Right lobe of liver (tissue), 6 donors: ENCODE results near the gene ID1. TPM values are rescaled to one million over a fixed set of nuclear protein-coding genes. Genes with fewer than 3 reads are reported as not detected.

Experiments used
- ATAC-seq, 4 donors: fragments of 200-7000 bp; cut with Tn5 transposase; one replicate each; pipeline ENCODE4 v1.9.1; 2020; ENCODE audit warnings: mild to moderate bottlenecking in 4 of 4, moderate library complexity in 4 of 4
- DNase-seq, 3 donors: peaks; one replicate each; pipeline ENCODE4 v3.0.0-alpha.2; 2020
- H3K27ac ChIP-seq, 3 donors: fragments of 200-600 bp; one replicate each; pipeline ENCODE4 v1.8.0; 2022
- H3K27me3 ChIP-seq, 2 donors: fragments of 200-600 bp; one replicate each; pipeline ENCODE4 v1.8.0; 2022
- H3K36me3 ChIP-seq, 4 donors: fragments of 200-600 bp; sonication (generic) in 1 of 4; one replicate each; pipeline versions ENCODE4 v1.5.1 to v1.8.0; 2017 to 2022; ENCODE audit warnings: control low read depth in 1 of 4
- H3K4me1 ChIP-seq, 4 donors: fragments of 200-600 bp; sonication (generic) in 1 of 4; one replicate each; pipeline versions ENCODE4 v1.5.1 to v1.8.0; 2017 to 2022; ENCODE audit warnings: control low read depth in 1 of 4
- H3K4me3 ChIP-seq, 3 donors: fragments of 200-600 bp; one replicate each; pipeline ENCODE4 v1.8.0; 2022
- H3K9me3 ChIP-seq, 4 donors: fragments of 200-600 bp; sonication (generic) in 1 of 4; one replicate each; pipeline versions ENCODE4 v1.5.1 to v1.8.0; 2017 to 2022; ENCODE audit warnings: control low read depth in 1 of 4
- POLR2A ChIP-seq: fragments of 450-650 bp; IDR thresholded peaks from one replicate; pipeline ENCODE4 v1.6.1; 2017; ENCODE audit warnings: antibody characterized with exemption, mild to moderate bottlenecking
- WGBS: methylation state at CpG from one replicate; pipeline ENCODE4 v1.1.6; 2018; ENCODE audit warnings: low coverage, low lambda C conversion rate; ENCODE audit not compliant: insufficient coverage; ENCODE audit errors: missing lambda C conversion rate; 5-methylcytosine and 5-hydroxymethylcytosine counted together
- intact Hi-C, 2 donors: fragments of 100-400 bp; cut with DNase I; formaldehyde crosslinking; loops; one replicate each; pipeline versions ENCODE4 v1.11.2 to v1.14.1; 2022
- total RNA-seq, 6 experiments: library from RNA; depleted of rRNA in 2 of 6; stranded (reverse); fragments of >200 nt in 2 of 6; fragmentation: NEBNext Ultra II Directional in 3 of 6; extraction: Animal tissue kit (Norgen Biotek cat#: 25700) in 3 of 6; gene quantifications; one replicate each; pipeline versions ENCODE4 v1.1.0 to v1.2.4, GENCODE V29; 2016 to 2023
- TF ChIP-seq, protein P1 (sequence below), 4 donors: fragments of 200-600 bp in 3 of 4; fragments of 450-650 bp in 1 of 4; IDR thresholded peaks; one replicate each; pipeline versions ENCODE4 v1.5.1 to v1.8.0; 2016 to 2022; ENCODE audit warnings: antibody characterized with exemption in 4 of 4, mild to moderate bottlenecking in 2 of 4
- donor health status: DM: no; HTN: yes; CAD: no.
- donor health status: DM: no; HTN: no; CAD: no.
- donor health status: DM: no; HTN: no; CAD: no.
- donor health status: DM: no; HTN: yes; CAD: no.
- donor health status: DM: no; HTN: yes; CAD: no.

The ID1 gene
- total RNA-seq, 6 experiments from 2014 or later, result 12.9 to 300 (median 35.0) TPM

GRCh38 chr20:31593221-31594001 is 11.7 kb upstream of the ID1 start:
- H3K36me3 ChIP-seq, result no peaks in the 10 kb centered on the region
- peaks cover 0 to 6% (median 2%) of the 10 kb centered on the region in 4 donors for H3K4me1 ChIP-seq
- H3K27me3 ChIP-seq, result no peaks in the 10 kb centered on the region
- 37% methylated on average over 5 of the region's 11 CpGs for WGBS
- intact Hi-C loops, result no loop called here
- TF ChIP-seq, protein P1, sequence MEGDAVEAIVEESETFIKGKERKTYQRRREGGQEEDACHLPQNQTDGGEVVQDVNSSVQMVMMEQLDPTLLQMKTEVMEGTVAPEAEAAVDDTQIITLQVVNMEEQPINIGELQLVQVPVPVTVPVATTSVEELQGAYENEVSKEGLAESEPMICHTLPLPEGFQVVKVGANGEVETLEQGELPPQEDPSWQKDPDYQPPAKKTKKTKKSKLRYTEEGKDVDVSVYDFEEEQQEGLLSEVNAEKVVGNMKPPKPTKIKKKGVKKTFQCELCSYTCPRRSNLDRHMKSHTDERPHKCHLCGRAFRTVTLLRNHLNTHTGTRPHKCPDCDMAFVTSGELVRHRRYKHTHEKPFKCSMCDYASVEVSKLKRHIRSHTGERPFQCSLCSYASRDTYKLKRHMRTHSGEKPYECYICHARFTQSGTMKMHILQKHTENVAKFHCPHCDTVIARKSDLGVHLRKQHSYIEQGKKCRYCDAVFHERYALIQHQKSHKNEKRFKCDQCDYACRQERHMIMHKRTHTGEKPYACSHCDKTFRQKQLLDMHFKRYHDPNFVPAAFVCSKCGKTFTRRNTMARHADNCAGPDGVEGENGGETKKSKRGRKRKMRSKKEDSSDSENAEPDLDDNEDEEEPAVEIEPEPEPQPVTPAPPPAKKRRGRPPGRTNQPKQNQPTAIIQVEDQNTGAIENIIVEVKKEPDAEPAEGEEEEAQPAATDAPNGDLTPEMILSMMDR (IDR thresholded peaks at IDR 0.05), result no peak
- peak; percentile 9 for TF ChIP-seq POLR2A
- DNase-seq (peak; percentile 85 to 93 (median 92)), ATAC-seq (peak; percentile 92 to 96 (median 94))
- H3K27ac ChIP-seq, result peak overlapping the region in 1 of 3 donors; percentile 1
- no peak overlapping the region for H3K4me3 ChIP-seq
- H3K9me3 ChIP-seq, result no peaks in the 10 kb centered on the region

DNA sequence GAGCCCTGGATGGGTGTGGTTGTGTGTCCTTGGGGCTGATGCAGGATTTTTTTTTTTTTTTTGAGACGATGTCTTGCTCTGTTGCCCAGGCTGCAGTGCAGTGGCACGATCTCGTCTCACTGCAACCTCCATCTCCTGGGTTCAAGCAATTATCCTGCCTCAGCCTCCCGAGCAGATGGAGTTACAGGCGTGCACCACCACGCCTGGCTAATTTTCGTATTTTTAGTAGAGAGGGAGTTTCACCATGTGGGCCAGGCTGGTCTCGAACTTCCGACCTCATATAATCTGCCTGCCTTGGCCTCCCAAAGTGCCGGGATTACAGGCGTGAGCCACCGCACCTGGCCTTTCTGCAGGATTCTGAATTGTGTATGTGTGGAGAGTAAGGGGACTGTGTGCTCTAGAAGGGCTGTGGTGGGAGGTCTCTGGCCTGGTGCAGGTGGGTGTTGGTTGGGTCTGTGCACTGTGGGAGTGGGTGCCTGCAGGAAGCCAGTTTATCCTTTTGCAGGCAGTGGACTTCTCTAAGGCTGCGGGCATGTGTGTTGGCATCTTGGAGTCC is 11.0 kb upstream of the ID1 start:
- intact Hi-C loops, result no loop called here
- Histone ChIP-seq H3K36me3 (no peaks in the 10 kb centered on the region), H3K4me1 (peaks cover 0 to 6% (median 2%) of the 10 kb centered on the region in 4 donors), H3K9me3 (no peaks in the 10 kb centered on the region), H3K4me3 (no peak overlapping the region), H3K27ac (peak overlapping the region in 1 of 3 donors; percentile 1), H3K27me3 (no peaks in the 10 kb centered on the region)
- WGBS, result 92% methylated on average over 5 of the region's 13 CpGs
- no peak for TF ChIP-seq POLR2A
- TF ChIP-seq, protein P1 (IDR thresholded peaks at IDR 0.05), result no peak
- no peak for ATAC-seq
- DNase-seq, result no peak

- peaks cover 0 to 6% (median 2%) of the 10 kb centered on the region in 4 donors for H3K4me1 ChIP-seq
- WGBS, result 85% methylated on average over 7 of the region's 11 CpGs
- TF ChIP-seq, protein P1 (IDR thresholded peaks at IDR 0.05), result no peak
- no peaks in the 10 kb centered on the region for H3K27me3 ChIP-seq
- H3K27ac ChIP-seq, result peak overlapping the region in 1 of 3 donors; percentile 42
- H3K36me3 ChIP-seq, result no peaks in the 10 kb centered on the region
- no peaks in the 10 kb centered on the region for H3K9me3 ChIP-seq
- DNase-seq (no peak), ATAC-seq (peak in 3 of 4 donors; percentile 5 to 45 (median 18))
- intact Hi-C loops, result no loop called here
- no peak overlapping the region for H3K4me3 ChIP-seq
Observed at GRCh38 chr20:31594558-31595379, 10.3 kb upstream of the ID1 start.

GRCh38 chr20:31595380-31595653 is 9.8 kb upstream of the ID1 start:
- DNase-seq, result no peak
- TF ChIP-seq POLR2A, result no peak
- TF ChIP-seq, protein P1 (IDR thresholded peaks at IDR 0.05), result no peak
- Histone ChIP-seq H3K27ac (peak overlapping the region in 2 of 3 donors; percentile 16 to 42), H3K9me3 (no peaks in the 10 kb centered on the region), H3K4me1 (peaks cover 0 to 6% (median 2%) of the 10 kb centered on the region in 4 donors), H3K36me3 (no peaks in the 10 kb centered on the region), H3K27me3 (no peaks in the 10 kb centered on the region), H3K4me3 (no peak overlapping the region)
- ATAC-seq, result no peak
- intact Hi-C loops, result no loop called here
- WGBS, result 53% methylated on average over 2 of the region's 3 CpGs
